Endodermal cell (in vitro differentiated cells): ENCODE data around the gene SNX9. TPM values are rescaled to one million over a fixed set of nuclear protein-coding genes. Genes with fewer than 3 reads are reported as not detected.
A peak's percentile ranks its signal among the peaks of the same experiment; 100 is the strongest.

Source experiments
- DNase-seq: peaks from one replicate; pipeline ENCODE4 v3.0.0-alpha.2; 2017
- H3K27ac ChIP-seq: 2 replicates; pipeline ENCODE4 v1.5.1; 2013; ENCODE audit warnings: mild to moderate bottlenecking, low read depth, low read length, moderate library complexity
- H3K27me3 ChIP-seq: 2 replicates; pipeline ENCODE4 v1.6.1; 2013; ENCODE audit warnings: mild to moderate bottlenecking, low read length, moderate library complexity; ENCODE audit not compliant: insufficient read depth, control insufficient read depth, poor library complexity, severe bottlenecking
- H3K36me3 ChIP-seq: 2 replicates; pipeline ENCODE4 v1.7.0; 2013; ENCODE audit warnings: mild to moderate bottlenecking, low read length, moderate library complexity; ENCODE audit not compliant: control insufficient read depth, insufficient read depth
- H3K4me1 ChIP-seq: one replicate; pipeline ENCODE4 v1.7.0; 2013; ENCODE audit warnings: low read length; ENCODE audit not compliant: control insufficient read depth, insufficient read depth
- H3K4me3 ChIP-seq: 2 replicates; pipeline ENCODE4 v1.5.1; 2013; ENCODE audit warnings: mild to moderate bottlenecking, low read length, moderate library complexity
- H3K9ac ChIP-seq: 2 replicates; pipeline ENCODE4 v1.6.1; 2013; ENCODE audit warnings: mild to moderate bottlenecking, low read length, moderate library complexity; ENCODE audit not compliant: poor library complexity, severe bottlenecking; ENCODE audit errors: extremely low read depth
- H3K9me3 ChIP-seq: 2 replicates; pipeline ENCODE4 v1.6.1; 2013; ENCODE audit warnings: mild to moderate bottlenecking, low read length, moderate library complexity; ENCODE audit not compliant: control insufficient read depth
- H3K27ac Mint-ChIP-seq: 2 replicates; pipeline ENCODE4 v1.8.0; 2020; ENCODE audit warnings: mixed read lengths
- H3K27me3 Mint-ChIP-seq: 2 replicates; pipeline ENCODE4 v1.8.0; 2021; ENCODE audit warnings: mild to moderate bottlenecking, mixed read lengths; ENCODE audit not compliant: insufficient read depth
- H3K36me3 Mint-ChIP-seq: 2 replicates; pipeline ENCODE4 v1.8.0; 2020; ENCODE audit warnings: low read depth, mixed read lengths
- H3K4me1 Mint-ChIP-seq: 2 replicates; pipeline ENCODE4 v1.8.0; 2020; ENCODE audit warnings: mixed read lengths
- H3K4me3 Mint-ChIP-seq: 2 replicates; pipeline ENCODE4 v1.8.0; 2020; ENCODE audit warnings: mild to moderate bottlenecking, moderate library complexity, mixed read lengths
- H3K9me3 Mint-ChIP-seq: 2 replicates; pipeline ENCODE4 v1.8.0; 2020; ENCODE audit warnings: mild to moderate bottlenecking, mixed read lengths
- CTCF ChIP-seq: fragments of 200-600 bp; sonication (generic); conservative IDR thresholded peaks from 2 replicates; pipeline ENCODE4 v1.5.0; 2021; ENCODE audit warnings: antibody characterized with exemption, mild to moderate bottlenecking
- WGBS, 2 experiments: methylation state at CpG; one replicate each; pipeline versions ENCODE4 v1.1.5 to v1.1.7; 2013; ENCODE audit warnings: missing lambda C conversion rate in 2 of 2, mixed read lengths in 1 of 2; ENCODE audit not compliant: insufficient coverage in 1 of 2, insufficient read length in 1 of 2; 5-methylcytosine and 5-hydroxymethylcytosine counted together
- total RNA-seq, 2 donors: library from RNA; stranded (reverse); fragmentation: NEBNext Ultra II Directional in 1 of 2; extraction: Animal tissue kit (Norgen Biotek cat#: 25700) in 1 of 2; gene quantifications; 2 replicates in 1 of 2; 3 replicates in 1 of 2; pipeline ENCODE4 v1.2.1, GENCODE V29; 2021

SNX9 gene
- total RNA-seq, 2 donors from 2014 or later: 30.6 to 33.0 TPM

GRCh38 chr6:157838718-157839430 is 15.8 kb downstream of the SNX9 start:
- 89 to 95% methylated on average over 5 of the region's 5 CpGs for WGBS, 2 experiments
- Mint-ChIP-seq H3K27me3 (no peaks in the 10 kb centered on the region), H3K4me1 (peaks cover 36% of the 10 kb centered on the region), H3K4me3 (no peak overlapping the region), H3K36me3 (peaks cover 9% of the 10 kb centered on the region), H3K9me3 (peaks cover 2% of the 10 kb centered on the region), H3K27ac (no peak overlapping the region)
- no peak for TF ChIP-seq CTCF
- no peak for DNase-seq
- Histone ChIP-seq H3K9me3 (no peaks in the 10 kb centered on the region), H3K4me1 (peaks cover 5% of the 10 kb centered on the region), H3K9ac (no peak overlapping the region), H3K4me3 (no peak overlapping the region), H3K27me3 (no peaks in the 10 kb centered on the region), H3K36me3 (peaks cover 3% of the 10 kb centered on the region), H3K27ac (no peak overlapping the region)

GRCh38 chr6:157839606-157840005 is 16.6 kb downstream of the SNX9 start:
- peaks cover 10% of the 10 kb centered on the region for H3K36me3 Mint-ChIP-seq
- Histone ChIP-seq H3K36me3 (peaks cover 3% of the 10 kb centered on the region), H3K4me3 (no peak overlapping the region), H3K4me1 (peaks cover 5% of the 10 kb centered on the region), H3K27me3 (no peaks in the 10 kb centered on the region), H3K27ac (no peak overlapping the region), H3K9me3 (no peaks in the 10 kb centered on the region), H3K9ac (no peak overlapping the region)
- H3K27ac Mint-ChIP-seq: peak overlapping the region; percentile 14
- no peak for DNase-seq
- H3K4me3 Mint-ChIP-seq: no peak overlapping the region
- WGBS, 2 experiments: 94 to 100% methylated on average over 3 to 5 of the region's 5 CpGs
- no peaks in the 10 kb centered on the region for H3K27me3 Mint-ChIP-seq
- peaks cover 2% of the 10 kb centered on the region for H3K9me3 Mint-ChIP-seq
- TF ChIP-seq CTCF: no peak
- H3K4me1 Mint-ChIP-seq: peaks cover 40% of the 10 kb centered on the region

DNA sequence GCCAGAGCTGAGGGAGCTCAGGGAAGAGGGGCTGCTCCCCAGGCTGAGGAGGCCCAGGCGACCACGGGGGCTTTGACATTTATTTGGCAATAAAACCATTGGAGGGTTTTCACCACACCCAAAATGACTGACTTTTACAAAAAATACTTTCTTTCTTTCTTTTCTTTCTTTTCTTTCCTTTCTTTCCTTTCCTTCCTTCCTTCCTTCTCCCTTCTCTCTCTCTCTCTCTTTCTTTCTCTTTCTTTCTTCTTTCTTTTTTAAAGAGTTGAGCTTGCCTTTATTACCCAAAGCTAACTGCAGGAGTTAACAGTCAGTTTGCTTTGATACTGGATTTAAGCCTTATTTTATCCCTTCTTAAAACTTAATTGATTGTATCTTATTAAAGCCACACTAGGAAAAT is 17.2 kb downstream of the SNX9 start:
- DNase-seq: no peak
- no peaks in the 10 kb centered on the region for H3K9me3 ChIP-seq
- peaks cover 2% of the 10 kb centered on the region for H3K9me3 Mint-ChIP-seq
- H3K27me3 Mint-ChIP-seq: no peaks in the 10 kb centered on the region
- H3K4me1 Mint-ChIP-seq: peaks cover 40% of the 10 kb centered on the region
- 62% methylated on average over 2 of the region's 2 CpGs; no CpG with 5 or more reads in 1 of the 2 experiments for WGBS, 2 experiments
- H3K4me1 ChIP-seq: peaks cover 5% of the 10 kb centered on the region
- peaks cover 3% of the 10 kb centered on the region for H3K36me3 ChIP-seq
- TF ChIP-seq CTCF: no peak
- H3K9ac ChIP-seq: no peak overlapping the region
- no peak overlapping the region for H3K4me3 ChIP-seq
- H3K27ac ChIP-seq: no peak overlapping the region
- no peak overlapping the region for H3K4me3 Mint-ChIP-seq
- H3K36me3 Mint-ChIP-seq: peaks cover 10% of the 10 kb centered on the region
- H3K27me3 ChIP-seq: no peaks in the 10 kb centered on the region
- peak overlapping the region; percentile 53 for H3K27ac Mint-ChIP-seq
